Measurements from ENCODE around the gene MOV10L1.

Gene MOV10L1

GRCh38 chr22:50188356-50188755 lies 98.5 kb downstream of the MOV10L1 start:
- no peak overlapping the region for H2AK5ac ChIP-seq (ENCODE audit: low read depth, low read length)
- no peak overlapping the region for H3K18ac ChIP-seq (ENCODE audit: low read length)
- peaks cover 0 to 12% (median 0%) of the 10 kb centered on the region in 3 experiments for H3K27me3 ChIP-seq (ENCODE audit: control insufficient read depth in 3 of 3, insufficient read depth in 3 of 3, low read depth in 1 of 3, low read length in 3 of 3)
- H2BK15ac ChIP-seq (ENCODE audit: low read length) = no peak overlapping the region
- no peak overlapping the region for H3K9ac ChIP-seq (ENCODE audit: low read depth, low read length, poor library complexity)
- no peak overlapping the region for H2BK12ac ChIP-seq (ENCODE audit: low read length)
- no peaks in the 10 kb centered on the region for H3K9me3 ChIP-seq (replicated peaks in 1 of 2; ENCODE audit: control insufficient read depth in 2 of 2, insufficient read depth in 1 of 2, low read depth in 1 of 2, low read length in 2 of 2)
- no CpG with 5 or more reads among the region's 11 CpGs for WGBS, 2 donors (ENCODE audit: extremely low coverage in 2 of 2, insufficient read length in 2 of 2, insufficient replicate concordance in 1 of 2)
- H3K4me1 ChIP-seq (ENCODE audit: control insufficient read depth in 2 of 2, insufficient read depth in 1 of 2, low read depth in 1 of 2, low read length in 2 of 2) = peaks cover 6 to 16% of the 10 kb centered on the region in 2 donors
- no peak overlapping the region for H2AFZ ChIP-seq (ENCODE audit: low read length)
- H3K14ac ChIP-seq (ENCODE audit: low read length) = no peak overlapping the region
- H3K4me2 ChIP-seq (ENCODE audit: insufficient read depth, low read length, poor library complexity, severe bottlenecking) = no peak overlapping the region
- H4K91ac ChIP-seq (ENCODE audit: low read depth, low read length, poor library complexity) = no peak overlapping the region
- H2BK5ac ChIP-seq (ENCODE audit: low read length) = no peak overlapping the region
- no peak for DNase-seq (ENCODE audit: low spot score)
- H2BK120ac ChIP-seq (ENCODE audit: low read depth, low read length) = no peak overlapping the region
- H3K79me1 ChIP-seq (ENCODE audit: low read depth, low read length) = peaks cover 18% of the 10 kb centered on the region
- H3K23ac ChIP-seq (ENCODE audit: low read depth, low read length, poor library complexity) = peak overlapping the region; percentile 65
- peaks cover 1 to 7% of the 10 kb centered on the region in 2 donors for H3K36me3 ChIP-seq (replicated peaks in 1 of 2; ENCODE audit: control insufficient read depth in 2 of 2, insufficient read depth in 2 of 2, low read length in 2 of 2)
- H3K27ac ChIP-seq (replicated peaks; ENCODE audit: low read length) = no peak overlapping the region
- H3K4ac ChIP-seq (ENCODE audit: low read length) = no peak overlapping the region
- H3K4me3 ChIP-seq (ENCODE audit: low read length in 2 of 2) = peak overlapping the region in 1 of 2 donors; percentile 10
- no peak overlapping the region for H4K8ac ChIP-seq (ENCODE audit: low read depth, low read length)

GRCh38 chr22:50189184-50189848 lies 99.5 kb downstream of the MOV10L1 start:
- peak overlapping the region; percentile 39 for H2BK5ac ChIP-seq (ENCODE audit: low read length)
- H3K4me3 ChIP-seq (ENCODE audit: low read length in 2 of 2) = no peak overlapping the region
- H4K91ac ChIP-seq (ENCODE audit: low read depth, low read length, poor library complexity) = no peak overlapping the region
- H3K9me3 ChIP-seq (replicated peaks in 1 of 2; ENCODE audit: control insufficient read depth in 2 of 2, insufficient read depth in 1 of 2, low read depth in 1 of 2, low read length in 2 of 2) = no peaks in the 10 kb centered on the region
- no peak overlapping the region for H3K4me2 ChIP-seq (ENCODE audit: insufficient read depth, low read length, poor library complexity, severe bottlenecking)
- no CpG with 5 or more reads among the region's 20 CpGs for WGBS, 2 donors (ENCODE audit: extremely low coverage in 2 of 2, insufficient read length in 2 of 2, insufficient replicate concordance in 1 of 2)
- no peak overlapping the region for H2AK5ac ChIP-seq (ENCODE audit: low read depth, low read length)
- peak overlapping the region; percentile 38 for H3K14ac ChIP-seq (ENCODE audit: low read length)
- no peak overlapping the region for H2BK120ac ChIP-seq (ENCODE audit: low read depth, low read length)
- H3K27ac ChIP-seq (replicated peaks; ENCODE audit: low read length) = no peak overlapping the region
- peaks cover 0 to 12% (median 0%) of the 10 kb centered on the region in 3 experiments for H3K27me3 ChIP-seq (ENCODE audit: control insufficient read depth in 3 of 3, insufficient read depth in 3 of 3, low read depth in 1 of 3, low read length in 3 of 3)
- no peak overlapping the region for H2AFZ ChIP-seq (ENCODE audit: low read length)
- H2BK15ac ChIP-seq (ENCODE audit: low read length) = no peak overlapping the region
- H4K8ac ChIP-seq (ENCODE audit: low read depth, low read length) = no peak overlapping the region
- peak overlapping the region; percentile 21 for H3K9ac ChIP-seq (ENCODE audit: low read depth, low read length, poor library complexity)
- no peak overlapping the region for H3K18ac ChIP-seq (ENCODE audit: low read length)
- no peak overlapping the region for H2BK12ac ChIP-seq (ENCODE audit: low read length)
- H3K36me3 ChIP-seq (replicated peaks in 1 of 2; ENCODE audit: control insufficient read depth in 2 of 2, insufficient read depth in 2 of 2, low read length in 2 of 2) = peaks cover 9 to 15% of the 10 kb centered on the region in 2 donors
- no peak overlapping the region for H3K4ac ChIP-seq (ENCODE audit: low read length)
- H3K4me1 ChIP-seq (ENCODE audit: control insufficient read depth in 2 of 2, insufficient read depth in 1 of 2, low read depth in 1 of 2, low read length in 2 of 2) = peaks cover 4 to 11% of the 10 kb centered on the region in 2 donors
- DNase-seq (ENCODE audit: low spot score) = no peak
- peaks cover 16% of the 10 kb centered on the region for H3K79me1 ChIP-seq (ENCODE audit: low read depth, low read length)
- peak overlapping the region; percentile 31 for H3K23ac ChIP-seq (ENCODE audit: low read depth, low read length, poor library complexity)

- H3K9me3 ChIP-seq (replicated peaks in 1 of 2; ENCODE audit: control insufficient read depth in 2 of 2, insufficient read depth in 1 of 2, low read depth in 1 of 2, low read length in 2 of 2) = peaks cover 0 to 1% of the 10 kb centered on the region in 2 donors
- no peak overlapping the region for H3K4me2 ChIP-seq (ENCODE audit: insufficient read depth, low read length, poor library complexity, severe bottlenecking)
- no peak overlapping the region for H2BK12ac ChIP-seq (ENCODE audit: low read length)
- H2AK5ac ChIP-seq (ENCODE audit: low read depth, low read length) = no peak overlapping the region
- peak overlapping the region; percentile 89 for H3K23ac ChIP-seq (ENCODE audit: low read depth, low read length, poor library complexity)
- H2BK15ac ChIP-seq (ENCODE audit: low read length) = peak overlapping the region; percentile 38
- peaks cover 0 to 7% (median 0%) of the 10 kb centered on the region in 3 experiments for H3K27me3 ChIP-seq (ENCODE audit: control insufficient read depth in 3 of 3, insufficient read depth in 3 of 3, low read depth in 1 of 3, low read length in 3 of 3)
- H3K18ac ChIP-seq (ENCODE audit: low read length) = peak overlapping the region; percentile 71
- H3K79me1 ChIP-seq (ENCODE audit: low read depth, low read length) = peaks cover 16% of the 10 kb centered on the region
- WGBS, 2 donors (ENCODE audit: extremely low coverage in 2 of 2, insufficient read length in 2 of 2, insufficient replicate concordance in 1 of 2) = no CpG with 5 or more reads among the region's 4 CpGs
- H2AFZ ChIP-seq (ENCODE audit: low read length) = no peak overlapping the region
- no peak overlapping the region for H4K91ac ChIP-seq (ENCODE audit: low read depth, low read length, poor library complexity)
- H3K14ac ChIP-seq (ENCODE audit: low read length) = no peak overlapping the region
- H3K9ac ChIP-seq (ENCODE audit: low read depth, low read length, poor library complexity) = peak overlapping the region; percentile 81
- H3K36me3 ChIP-seq (replicated peaks in 1 of 2; ENCODE audit: control insufficient read depth in 2 of 2, insufficient read depth in 2 of 2, low read length in 2 of 2) = peaks cover 14 to 20% of the 10 kb centered on the region in 2 donors
- H3K4ac ChIP-seq (ENCODE audit: low read length) = no peak overlapping the region
- H3K4me3 ChIP-seq (ENCODE audit: low read length in 2 of 2) = no peak overlapping the region
- H2BK5ac ChIP-seq (ENCODE audit: low read length) = peak overlapping the region; percentile 71
- H3K4me1 ChIP-seq (ENCODE audit: control insufficient read depth in 2 of 2, insufficient read depth in 1 of 2, low read depth in 1 of 2, low read length in 2 of 2) = peaks cover 4 to 11% of the 10 kb centered on the region in 2 donors
- H4K8ac ChIP-seq (ENCODE audit: low read depth, low read length) = no peak overlapping the region
- H2BK120ac ChIP-seq (ENCODE audit: low read depth, low read length) = no peak overlapping the region
- no peak for DNase-seq (ENCODE audit: low spot score)
- H3K27ac ChIP-seq (replicated peaks; ENCODE audit: low read length) = no peak overlapping the region
Measured at GRCh38 chr22:50189849-50190181, 100.0 kb downstream of the MOV10L1 start.

GRCh38 chr22:50190182-50190940 lies 100.6 kb downstream of the MOV10L1 start:
- H2BK15ac ChIP-seq (ENCODE audit: low read length) = peak overlapping the region; percentile 38
- H3K4me2 ChIP-seq (ENCODE audit: insufficient read depth, low read length, poor library complexity, severe bottlenecking) = peak overlapping the region; percentile 14
- no peak for DNase-seq (ENCODE audit: low spot score)
- H2BK5ac ChIP-seq (ENCODE audit: low read length) = peak overlapping the region; percentile 71
- H3K14ac ChIP-seq (ENCODE audit: low read length) = no peak overlapping the region
- H2AFZ ChIP-seq (ENCODE audit: low read length) = no peak overlapping the region
- H3K9me3 ChIP-seq (replicated peaks in 1 of 2; ENCODE audit: control insufficient read depth in 2 of 2, insufficient read depth in 1 of 2, low read depth in 1 of 2, low read length in 2 of 2) = peaks cover 0 to 2% of the 10 kb centered on the region in 2 donors
- H3K4me1 ChIP-seq (ENCODE audit: control insufficient read depth in 2 of 2, insufficient read depth in 1 of 2, low read depth in 1 of 2, low read length in 2 of 2) = peaks cover 4 to 8% of the 10 kb centered on the region in 2 donors
- H3K4me3 ChIP-seq (ENCODE audit: low read length in 2 of 2) = peak overlapping the region in 1 of 2 donors; percentile 30
- H3K23ac ChIP-seq (ENCODE audit: low read depth, low read length, poor library complexity) = peak overlapping the region; percentile 89
- no peak overlapping the region for H4K8ac ChIP-seq (ENCODE audit: low read depth, low read length)
- H3K18ac ChIP-seq (ENCODE audit: low read length) = peak overlapping the region; percentile 87
- peaks cover 16 to 26% of the 10 kb centered on the region in 2 donors for H3K36me3 ChIP-seq (replicated peaks in 1 of 2; ENCODE audit: control insufficient read depth in 2 of 2, insufficient read depth in 2 of 2, low read length in 2 of 2)
- no peak overlapping the region for H2BK120ac ChIP-seq (ENCODE audit: low read depth, low read length)
- H2BK12ac ChIP-seq (ENCODE audit: low read length) = no peak overlapping the region
- H3K4ac ChIP-seq (ENCODE audit: low read length) = no peak overlapping the region
- WGBS, 2 donors (ENCODE audit: extremely low coverage in 2 of 2, insufficient read length in 2 of 2, insufficient replicate concordance in 1 of 2) = no CpG with 5 or more reads among the region's 43 CpGs
- no peak overlapping the region for H4K91ac ChIP-seq (ENCODE audit: low read depth, low read length, poor library complexity)
- no peak overlapping the region for H3K27ac ChIP-seq (replicated peaks; ENCODE audit: low read length)
- peak overlapping the region; percentile 81 for H3K9ac ChIP-seq (ENCODE audit: low read depth, low read length, poor library complexity)
- H3K27me3 ChIP-seq (ENCODE audit: control insufficient read depth in 3 of 3, insufficient read depth in 3 of 3, low read depth in 1 of 3, low read length in 3 of 3) = peaks cover 0 to 1% (median 0%) of the 10 kb centered on the region in 3 experiments
- peak overlapping the region; percentile 37 for H2AK5ac ChIP-seq (ENCODE audit: low read depth, low read length)
- peaks cover 13% of the 10 kb centered on the region for H3K79me1 ChIP-seq (ENCODE audit: low read depth, low read length)
